MM.1S (cell line): Measurements from ENCODE around the gene MFSD6.

Experiments used
- EZH2 ChIP-seq: fragments of 300-600 bp; sonication (generic); optimal IDR thresholded peaks from 2 replicates; pipeline ENCODE3; 2017; ENCODE audit warnings: low read depth, mild to moderate bottlenecking, antibody characterized with exemption, low read length, mixed read lengths
- TF ChIP-seq, protein P1 (sequence below): fragments of 300-600 bp; sonication (generic); IDR thresholded peaks from 2 replicates; pipeline ENCODE4 v1.5.1; 2016; ENCODE audit warnings: antibody characterized with exemption, low read length, mixed read lengths

DNA sequence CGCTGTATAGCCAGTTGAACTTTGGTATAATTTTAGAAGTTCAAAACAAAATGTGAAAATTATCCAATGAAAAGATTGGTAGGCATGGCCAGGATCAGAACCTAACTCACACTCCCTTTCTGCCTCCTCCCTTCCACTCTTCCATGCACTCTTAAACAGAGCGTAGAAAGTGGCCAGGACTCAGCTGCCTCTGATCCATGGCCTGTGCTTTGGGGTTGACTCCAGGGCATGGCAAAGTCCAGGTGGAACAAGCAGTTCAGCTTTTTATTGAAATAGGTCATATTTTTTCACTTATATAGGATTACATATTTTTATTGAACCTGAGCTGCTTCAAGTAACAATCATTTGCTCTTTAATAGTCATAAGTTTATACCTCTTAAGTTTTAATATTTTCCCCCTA is 38.5 kb upstream of the MFSD6 start:
- no peak for TF ChIP-seq EZH2
- TF ChIP-seq, protein P1, sequence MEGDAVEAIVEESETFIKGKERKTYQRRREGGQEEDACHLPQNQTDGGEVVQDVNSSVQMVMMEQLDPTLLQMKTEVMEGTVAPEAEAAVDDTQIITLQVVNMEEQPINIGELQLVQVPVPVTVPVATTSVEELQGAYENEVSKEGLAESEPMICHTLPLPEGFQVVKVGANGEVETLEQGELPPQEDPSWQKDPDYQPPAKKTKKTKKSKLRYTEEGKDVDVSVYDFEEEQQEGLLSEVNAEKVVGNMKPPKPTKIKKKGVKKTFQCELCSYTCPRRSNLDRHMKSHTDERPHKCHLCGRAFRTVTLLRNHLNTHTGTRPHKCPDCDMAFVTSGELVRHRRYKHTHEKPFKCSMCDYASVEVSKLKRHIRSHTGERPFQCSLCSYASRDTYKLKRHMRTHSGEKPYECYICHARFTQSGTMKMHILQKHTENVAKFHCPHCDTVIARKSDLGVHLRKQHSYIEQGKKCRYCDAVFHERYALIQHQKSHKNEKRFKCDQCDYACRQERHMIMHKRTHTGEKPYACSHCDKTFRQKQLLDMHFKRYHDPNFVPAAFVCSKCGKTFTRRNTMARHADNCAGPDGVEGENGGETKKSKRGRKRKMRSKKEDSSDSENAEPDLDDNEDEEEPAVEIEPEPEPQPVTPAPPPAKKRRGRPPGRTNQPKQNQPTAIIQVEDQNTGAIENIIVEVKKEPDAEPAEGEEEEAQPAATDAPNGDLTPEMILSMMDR = no peak
